Measurements from ENCODE around the gene CDH4.

The CDH4 gene

DNA sequence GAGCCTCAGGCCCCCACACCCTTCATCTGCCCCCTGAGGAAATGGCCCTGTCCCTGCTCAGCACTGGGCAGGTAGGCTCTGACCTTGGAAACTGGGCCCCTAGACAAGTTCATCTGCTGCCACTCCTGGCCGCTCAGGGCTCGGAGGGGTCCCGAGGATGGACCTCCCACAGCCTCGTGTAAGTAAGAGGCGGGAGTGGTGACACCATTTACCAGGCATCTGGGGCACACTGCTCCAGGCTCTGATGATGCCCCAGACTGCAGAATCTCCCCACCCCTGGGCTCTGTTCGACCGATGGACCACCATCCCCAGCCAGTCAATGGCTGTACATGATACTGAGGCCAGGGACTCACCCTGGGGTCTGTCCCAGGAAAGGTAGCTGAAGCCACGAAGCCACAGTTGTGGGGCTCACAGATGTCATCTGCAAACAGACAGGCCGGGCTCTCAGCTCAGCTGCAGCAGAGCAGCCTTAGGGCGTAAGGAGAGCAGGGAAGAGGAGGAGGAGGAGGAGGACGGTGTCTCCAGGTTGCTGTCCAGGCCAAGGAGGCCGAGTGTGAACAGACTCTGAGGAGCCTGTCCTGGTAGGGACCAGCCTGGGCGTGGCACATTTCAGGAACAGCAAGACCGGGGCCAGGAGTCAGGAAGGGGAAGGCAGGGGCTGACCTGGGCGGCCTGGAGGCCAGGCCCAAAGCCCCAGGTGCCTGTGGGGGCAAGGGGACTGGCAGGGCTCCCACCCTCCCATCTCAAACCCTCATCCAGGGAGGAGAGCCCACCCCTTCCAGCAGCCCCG is 513.2 kb downstream of the CDH4 start:
- CTCF ChIA-PET: interaction anchor here (0.7 kb wide), 1 partner anchor 10 kb away, joined by 3 read pairs; no protein-coding TSS in a partner anchor
- Histone ChIP-seq H3K36me3 (ENCODE audit: control insufficient read depth in 2 of 2, insufficient read depth in 1 of 2, low read length in 2 of 2) (no peaks in the 10 kb centered on the region), H3K27ac (ENCODE audit: extremely low read depth, low read depth, low read length) (no peak overlapping the region), H3K9me3 (ENCODE audit: control insufficient read depth, insufficient read depth, low read depth, low read length) (no peaks in the 10 kb centered on the region), H3K4me1 (ENCODE audit: control insufficient read depth, insufficient read depth, low read length) (no peaks in the 10 kb centered on the region), H3K4me3 (ENCODE audit: low read depth, low read length) (no peak overlapping the region)
- POLR2A ChIA-PET: no interaction called here
- TF ChIP-seq, protein P1, sequence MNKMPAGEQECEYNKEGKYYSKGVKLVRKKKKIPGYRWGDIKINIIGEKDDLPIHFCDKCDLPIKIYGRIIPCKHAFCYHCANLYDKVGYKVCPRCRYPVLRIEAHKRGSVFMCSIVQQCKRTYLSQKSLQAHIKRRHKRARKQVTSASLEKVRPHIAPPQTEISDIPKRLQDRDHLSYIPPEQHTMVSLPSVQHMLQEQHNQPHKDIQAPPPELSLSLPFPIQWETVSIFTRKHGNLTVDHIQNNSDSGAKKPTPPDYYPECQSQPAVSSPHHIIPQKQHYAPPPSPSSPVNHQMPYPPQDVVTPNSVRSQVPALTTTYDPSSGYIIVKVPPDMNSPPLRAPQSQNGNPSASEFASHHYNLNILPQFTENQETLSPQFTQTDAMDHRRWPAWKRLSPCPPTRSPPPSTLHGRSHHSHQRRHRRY (tag by site-specific recombination; IDR thresholded peaks at IDR 0.05): no peak
- no peak for TF ChIP-seq ZNF426 (tag by site-specific recombination; IDR thresholded peaks at IDR 0.05)
- TF ChIP-seq ZEB2 (tag by site-specific recombination; IDR thresholded peaks at IDR 0.05): no peak
- TF ChIP-seq IKZF3 (tag by site-specific recombination; IDR thresholded peaks at IDR 0.05): no peak
- no peak for TF ChIP-seq ZBTB10 (tag by site-specific recombination; IDR thresholded peaks at IDR 0.05)
- TF ChIP-seq HOXD13 (CRISPR knock-in tag; IDR thresholded peaks at IDR 0.05; ENCODE audit: borderline replicate concordance): no peak
- no peak for TF ChIP-seq ZNF433 (tag by site-specific recombination; IDR thresholded peaks at IDR 0.05; ENCODE audit: low read depth)
- TF ChIP-seq ZNF23 (tag by site-specific recombination; IDR thresholded peaks at IDR 0.05; ENCODE audit: borderline replicate concordance): no peak
- no peak for TF ChIP-seq ZNF501 (tag by site-specific recombination; IDR thresholded peaks at IDR 0.05)
- no peak for TF ChIP-seq ZNF664 (tag by site-specific recombination; IDR thresholded peaks at IDR 0.05)
- no peak for TF ChIP-seq ZNF146 (tag by site-specific recombination; IDR thresholded peaks at IDR 0.05)
- TF ChIP-seq ZBTB21 (tag by site-specific recombination; IDR thresholded peaks at IDR 0.05): no peak
- no peak for TF ChIP-seq ZNF776 (tag by site-specific recombination; IDR thresholded peaks at IDR 0.05; ENCODE audit: borderline replicate concordance)
- TF ChIP-seq ZNF610 (tag by site-specific recombination; IDR thresholded peaks at IDR 0.05; ENCODE audit: borderline replicate concordance): no peak
- TF ChIP-seq ZNF394 (tag by site-specific recombination; IDR thresholded peaks at IDR 0.05; ENCODE audit: borderline replicate concordance): no peak

DNA sequence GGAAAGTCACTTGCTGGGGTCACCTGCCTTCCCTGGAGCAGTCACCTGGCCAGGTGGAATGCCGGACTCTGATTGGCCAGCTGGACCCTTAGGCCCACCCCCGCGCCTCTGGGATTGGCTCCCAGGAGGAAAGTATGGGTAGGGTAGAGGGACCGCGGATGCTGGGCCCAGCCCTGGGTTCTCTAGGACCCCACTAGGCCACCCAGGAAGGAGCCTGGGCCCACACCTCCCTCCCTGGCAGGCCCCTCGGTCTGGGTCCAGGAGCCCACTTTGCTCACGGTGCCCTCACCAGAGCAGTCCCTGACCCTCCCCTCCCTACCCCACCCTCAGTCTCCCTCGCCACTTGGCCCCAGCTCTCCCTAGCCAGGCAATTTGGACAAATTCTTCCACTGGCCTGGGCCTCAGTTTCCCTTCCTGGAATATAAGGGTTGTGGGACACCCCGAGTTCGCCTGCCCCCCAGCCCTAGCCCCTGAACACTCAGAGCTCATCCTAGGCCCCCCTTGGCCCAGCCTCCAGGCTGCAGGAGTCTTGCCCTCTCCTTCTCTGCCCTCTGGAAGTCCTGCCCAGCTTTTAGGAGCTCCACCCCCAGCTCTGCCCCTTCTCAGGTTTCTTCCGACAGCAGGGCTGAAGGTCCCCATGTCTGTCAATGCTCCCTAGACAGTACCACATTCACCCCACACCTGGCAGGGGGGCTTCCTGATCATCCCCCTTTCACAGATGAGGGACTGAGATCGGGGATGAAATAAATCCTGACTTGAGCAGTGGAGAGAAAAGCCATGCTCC is 514.0 kb downstream of the CDH4 start:
- no peaks in the 10 kb centered on the region for H3K4me1 ChIP-seq (ENCODE audit: control insufficient read depth, insufficient read depth, low read length)
- ChIA-PET POLR2A (no interaction called here), CTCF (interaction anchor here (0.7 kb wide), 1 partner anchor 9 kb away, joined by 3 read pairs; no protein-coding TSS in a partner anchor)
- H3K9me3 ChIP-seq (ENCODE audit: control insufficient read depth, insufficient read depth, low read depth, low read length): no peaks in the 10 kb centered on the region
- H3K4me3 ChIP-seq (ENCODE audit: low read depth, low read length): no peak overlapping the region
- TF ChIP-seq HOXC10 (CRISPR knock-in tag; IDR thresholded peaks at IDR 0.05): no peak
- no peak for TF ChIP-seq ZNF19 (tag by site-specific recombination; IDR thresholded peaks at IDR 0.05; ENCODE audit: low read depth)
- TF ChIP-seq SP2 (tag by site-specific recombination; IDR thresholded peaks at IDR 0.05): peak; percentile 35
- H3K36me3 ChIP-seq (ENCODE audit: control insufficient read depth in 2 of 2, insufficient read depth in 1 of 2, low read length in 2 of 2): no peaks in the 10 kb centered on the region
- H3K27ac ChIP-seq (ENCODE audit: extremely low read depth, low read depth, low read length): no peak overlapping the region
